Measurements from ENCODE around the gene FBXO7. TPM values are rescaled to one million over a fixed set of nuclear protein-coding genes. Genes with fewer than 3 reads are reported as not detected.

The FBXO7 gene
- total RNA-seq, 1 experiment from 2014 or later = 47.8 TPM

GRCh38 chr22:32480238-32480637, 5.6 kb downstream of the FBXO7 start:
- Mint-ChIP-seq H3K27me3 (ENCODE audit: low read depth) (no peaks in the 10 kb centered on the region), H3K4me3 (no peak overlapping the region), H3K27ac (no peak overlapping the region), H3K36me3 (ENCODE audit: insufficient read depth in 1 of 3, low read depth in 3 of 3) (peaks cover 3 to 4% (median 3%) of the 10 kb centered on the region in 3 experiments; a peak in 4 of 7 replicates), H3K9me3 (no peaks in the 10 kb centered on the region), H3K4me1 (peaks cover 0 to 7% of the 10 kb centered on the region in 2 experiments; a peak in 3 of 4 replicates)
- H4K20me1 ChIP-seq (ENCODE audit: control insufficient read depth, insufficient read depth, insufficient read length) = no peaks in the 10 kb centered on the region
- H3K9me3 ChIP-seq (ENCODE audit: control insufficient read depth, low read depth, low read length) = no peaks in the 10 kb centered on the region
- TF ChIP-seq CTCF (conservative IDR thresholded peaks at IDR 0.05) = no peak
- no peak overlapping the region for H2BK120ac ChIP-seq (ENCODE audit: low read depth, low read length, poor library complexity, severe bottlenecking)
- no peak overlapping the region for H3K27ac ChIP-seq (ENCODE audit: insufficient read length, low read depth, low read length)
- no peaks in the 10 kb centered on the region for H3K4me1 ChIP-seq (ENCODE audit: insufficient read depth, low read length)
- WGBS (ENCODE audit: extremely low coverage, insufficient read length, low lambda C conversion rate) = no CpG with 5 or more reads among the region's 1 CpG
- DNase-seq = no peak
- no peak overlapping the region for H2BK20ac ChIP-seq (ENCODE audit: low read depth, low read length, poor library complexity, severe bottlenecking)
- no peak overlapping the region for H3K14ac ChIP-seq (ENCODE audit: insufficient read depth, low read length)
- H3T11ph ChIP-seq (ENCODE audit: low read length) = no peak overlapping the region
- H3K56ac ChIP-seq (ENCODE audit: insufficient read length, low read depth, low read length) = no peak overlapping the region
- H3K27me3 ChIP-seq (ENCODE audit: insufficient read depth, low read length) = no peaks in the 10 kb centered on the region
- H3K23me2 ChIP-seq (ENCODE audit: insufficient read length, low read depth, low read length, poor library complexity, severe bottlenecking) = peaks cover 5% of the 10 kb centered on the region
- H2AK5ac ChIP-seq (ENCODE audit: insufficient read length, low read length) = no peak overlapping the region
- H3K9ac ChIP-seq (ENCODE audit: extremely low read depth, insufficient read length, low read length) = no peak overlapping the region
- no peak overlapping the region for H3K4me2 ChIP-seq (ENCODE audit: insufficient read depth, insufficient read length, low read length)
- no peak overlapping the region for H4K8ac ChIP-seq (replicated peaks; ENCODE audit: insufficient read length, low read depth, low read length)
- peaks cover 9% of the 10 kb centered on the region; the same call in 1 of the 2 replicates for H3K79me2 ChIP-seq (ENCODE audit: insufficient read depth, low read length)
- no peak overlapping the region for H3K23ac ChIP-seq (ENCODE audit: insufficient read length, low read depth, low read length)
- H2BK5ac ChIP-seq (ENCODE audit: insufficient read length, low read length) = no peak overlapping the region
- no peak overlapping the region for H3K4ac ChIP-seq (ENCODE audit: low read depth, low read length)
- H4K5ac ChIP-seq (ENCODE audit: insufficient read length, low read depth, low read length) = no peak overlapping the region
- H4K91ac ChIP-seq (ENCODE audit: insufficient read length, low read depth, low read length) = no peak overlapping the region
- H2AFZ ChIP-seq (ENCODE audit: low read length) = no peak overlapping the region
- peaks cover 5% of the 10 kb centered on the region for H3K79me1 ChIP-seq (ENCODE audit: insufficient read depth, low read depth, low read length, poor library complexity, severe bottlenecking)
- no peak overlapping the region for H3K18ac ChIP-seq (ENCODE audit: insufficient read length, low read depth, low read length)
- no peak overlapping the region for H2BK15ac ChIP-seq (ENCODE audit: low read depth, low read length)
- H2BK12ac ChIP-seq (ENCODE audit: insufficient read length, low read depth, low read length) = no peak overlapping the region

Measured in H9 (cell line).